Sigmoid colon (tissue), 4 donors: ENCODE measurements around the gene CCDC187.

Experiments
- CTCF ChIP-seq, 4 experiments: fragments of 450-650 bp in 3 of 4; fragments of 200-600 bp in 1 of 4; IDR thresholded peaks; one replicate each; pipeline ENCODE4 v1.5.1; 2016 to 2019; ENCODE audit warnings: antibody characterized with exemption in 4 of 4, mild to moderate bottlenecking in 3 of 4, moderate library complexity in 2 of 4
- POLR2AphosphoS5 ChIP-seq, 4 donors: sonication (generic); formaldehyde crosslinking; IDR thresholded peaks; one replicate each; pipeline ENCODE4 v1.6.1; 2017; ENCODE audit warnings: antibody characterized with exemption in 4 of 4

GRCh38 chr9:136312009-136312375, 8.1 kb upstream of the CCDC187 start:
- no peak for TF ChIP-seq CTCF (IDR thresholded peaks at IDR 0.05)
- no peak for TF ChIP-seq POLR2AphosphoS5 (IDR thresholded peaks at IDR 0.05)
